IMR-90 (cell line): ENCODE results near the gene FOXI1.

Source experiments
- CEBPB ChIP-seq: IDR thresholded peaks from 2 replicates; pipeline ENCODE4 v1.6.1; 2012; ENCODE audit warnings: low read depth, low read length, improper control_type of control experiment
- POLR2A ChIP-seq: IDR thresholded peaks from 2 replicates; pipeline ENCODE4 v1.6.1; 2012; ENCODE audit warnings: mild to moderate bottlenecking, low read depth, low read length
- TF ChIP-seq, protein P1 (sequence below): conservative IDR thresholded peaks from 2 replicates; pipeline ENCODE4 v1.5.1; 2012; ENCODE audit warnings: mild to moderate bottlenecking, low read depth, low read length, improper control_type of control experiment

DNA sequence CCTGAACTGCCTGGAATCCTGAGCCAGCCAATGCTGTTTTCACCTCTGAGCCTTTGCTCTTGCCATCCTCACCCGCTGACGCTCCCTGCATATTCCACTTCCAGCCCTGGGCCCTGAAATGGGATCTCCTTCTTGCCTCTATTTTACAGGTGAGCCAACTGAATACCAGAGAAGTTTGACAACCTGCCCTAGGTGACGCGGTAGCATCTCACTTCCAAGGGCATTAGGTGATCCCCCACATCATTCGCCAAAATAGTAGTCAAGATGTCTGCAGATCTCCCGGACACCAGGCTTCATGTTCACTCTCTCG is 43.5 kb downstream of the FOXI1 start:
- TF ChIP-seq, protein P1, sequence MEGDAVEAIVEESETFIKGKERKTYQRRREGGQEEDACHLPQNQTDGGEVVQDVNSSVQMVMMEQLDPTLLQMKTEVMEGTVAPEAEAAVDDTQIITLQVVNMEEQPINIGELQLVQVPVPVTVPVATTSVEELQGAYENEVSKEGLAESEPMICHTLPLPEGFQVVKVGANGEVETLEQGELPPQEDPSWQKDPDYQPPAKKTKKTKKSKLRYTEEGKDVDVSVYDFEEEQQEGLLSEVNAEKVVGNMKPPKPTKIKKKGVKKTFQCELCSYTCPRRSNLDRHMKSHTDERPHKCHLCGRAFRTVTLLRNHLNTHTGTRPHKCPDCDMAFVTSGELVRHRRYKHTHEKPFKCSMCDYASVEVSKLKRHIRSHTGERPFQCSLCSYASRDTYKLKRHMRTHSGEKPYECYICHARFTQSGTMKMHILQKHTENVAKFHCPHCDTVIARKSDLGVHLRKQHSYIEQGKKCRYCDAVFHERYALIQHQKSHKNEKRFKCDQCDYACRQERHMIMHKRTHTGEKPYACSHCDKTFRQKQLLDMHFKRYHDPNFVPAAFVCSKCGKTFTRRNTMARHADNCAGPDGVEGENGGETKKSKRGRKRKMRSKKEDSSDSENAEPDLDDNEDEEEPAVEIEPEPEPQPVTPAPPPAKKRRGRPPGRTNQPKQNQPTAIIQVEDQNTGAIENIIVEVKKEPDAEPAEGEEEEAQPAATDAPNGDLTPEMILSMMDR, result no peak
- TF ChIP-seq CEBPB (no peak), POLR2A (no peak)
